Kidney (tissue), 14 donors: Measurements from ENCODE around the gene HOXA13. TPM values are rescaled to one million over a fixed set of nuclear protein-coding genes. Genes with fewer than 3 reads are reported as not detected.

Source experiments
- DNase-seq, 5 donors: peaks; one replicate each; pipeline ENCODE4 v3.0.0-alpha.2; 2013 to 2020
- FAIRE-seq: peaks from 2 replicates; lab custom pipeline; 2012; peaks lifted over from hg19 to GRCh38; lab: Jason Lieb, UNC
- H3K27ac ChIP-seq, 2 donors: one replicate each; pipeline ENCODE4 v1.7.0; 2013; ENCODE audit warnings: low read depth in 2 of 2, low read length in 2 of 2, inconsistent platforms in 1 of 2
- H3K27me3 ChIP-seq: one replicate; pipeline ENCODE4 v1.7.1; 2013; ENCODE audit warnings: low read length, inconsistent platforms; ENCODE audit not compliant: control insufficient read depth, insufficient read depth
- H3K36me3 ChIP-seq, 3 donors: one replicate each; pipeline versions ENCODE4 v1.7.0 to v1.7.1; 2013; ENCODE audit warnings: low read length in 3 of 3, control low read depth in 1 of 3, inconsistent platforms in 1 of 3; ENCODE audit not compliant: insufficient read depth in 3 of 3, control insufficient read depth in 2 of 3
- H3K4me1 ChIP-seq, 3 donors: one replicate each; pipeline versions ENCODE4 v1.7.0 to v1.7.1; 2013; ENCODE audit warnings: low read length in 3 of 3, inconsistent platforms in 1 of 3, low read depth in 1 of 3; ENCODE audit not compliant: control insufficient read depth in 2 of 3, insufficient read depth in 2 of 3
- H3K4me3 ChIP-seq, 3 donors: one replicate each; pipeline versions ENCODE4 v1.7.0 to v1.8.1; 2013; ENCODE audit warnings: low read length in 3 of 3, control low read depth in 1 of 3, inconsistent platforms in 1 of 3
- H3K9ac ChIP-seq, 3 donors: one replicate each; pipeline versions ENCODE4 v1.7.0 to v1.7.1; 2013; ENCODE audit warnings: low read length in 3 of 3, control low read depth in 1 of 3, inconsistent platforms in 1 of 3
- H3K9me3 ChIP-seq, 3 donors: one replicate each; pipeline versions ENCODE4 v1.7.0 to v1.7.1; 2013; ENCODE audit warnings: low read length in 3 of 3, control low read depth in 1 of 3, inconsistent platforms in 1 of 3; ENCODE audit not compliant: control insufficient read depth in 2 of 3, insufficient read depth in 1 of 3
- intact Hi-C: fragments of 100-400 bp; cut with DNase I; formaldehyde crosslinking; loops from one replicate; pipeline ENCODE4 v1.11.1; 2022
- polyA plus RNA-seq: library from polyadenylated mRNA; stranded (reverse); fragments of 350-450 nt; fragmentation: Illumina TruSeq; extraction: RNeasy Lipid Tissue Mini Kit (QIAGEN cat#74804); gene quantifications from one replicate; pipeline ENCODE4 v1.2.3, GENCODE V29; 2014; ENCODE audit warnings: low read depth, low replicate concordance; ENCODE audit not compliant: insufficient read depth
- total RNA-seq: library from RNA; stranded (reverse); fragmentation: NEBNext Ultra II Directional; extraction: Animal tissue kit (Norgen Biotek cat#: 25700); gene quantifications from one replicate; pipeline ENCODE4 v1.2.1, GENCODE V29; 2021
- TF ChIP-seq, protein P1 (sequence below): IDR thresholded peaks from 3 replicates; pipeline ENCODE4 v1.5.1; 2012; ENCODE audit warnings: mild to moderate bottlenecking, moderate library complexity, borderline replicate concordance; ENCODE audit not compliant: insufficient read depth; ENCODE audit errors: extremely low read depth
- donor health status: control.
- donor health status: control.
- donor health status: control.
- donor health status: control.
- donor health status: control.
- donor health status: DM: yes; HTN: yes; CAD: no.
- donor health status: Normal renal cell carcinoma (clear cell type).

The HOXA13 gene
- total and polyA plus RNA-seq, 2 donors from 2014 or later, result 0.17 to 0.44 TPM

DNA sequence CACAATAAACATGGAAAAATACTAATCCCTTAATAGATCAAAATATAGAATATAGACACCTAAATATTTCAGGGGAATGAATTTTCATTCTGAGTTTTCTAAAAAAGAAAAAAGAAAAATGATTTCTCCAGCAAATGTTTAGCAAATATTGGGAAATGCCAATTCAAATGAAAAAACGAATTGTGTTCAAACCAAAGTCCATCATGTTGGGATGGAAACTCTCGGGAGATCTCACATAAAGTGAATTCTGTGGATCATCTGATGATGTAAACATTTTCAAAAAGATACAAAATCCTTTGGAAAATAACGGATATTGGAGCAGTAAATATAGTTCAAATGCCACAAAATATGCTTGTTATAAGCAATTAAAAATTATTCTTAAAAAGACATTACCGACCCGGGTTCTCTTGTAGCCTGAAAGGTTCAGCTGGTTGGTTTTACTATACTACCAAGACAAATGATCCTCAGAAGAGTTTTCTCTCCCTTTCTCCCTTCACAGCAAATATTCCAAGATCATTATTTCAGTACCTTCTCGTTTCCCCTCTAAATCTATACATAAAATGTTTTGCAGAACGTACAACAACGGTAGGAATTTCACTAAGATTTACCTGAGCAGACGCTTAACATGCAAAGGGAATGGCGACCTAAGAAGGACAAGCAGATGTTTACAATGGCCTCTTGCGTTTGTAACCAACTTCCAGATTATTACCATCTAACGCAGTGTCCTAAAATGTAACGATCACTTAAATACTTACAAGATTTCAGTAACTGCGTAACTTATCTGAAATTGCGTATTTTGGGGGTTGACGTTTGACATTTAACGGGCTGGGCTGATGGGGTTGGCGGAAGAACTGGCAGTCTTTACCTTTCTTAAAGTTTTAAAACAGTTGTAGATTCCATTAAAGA is 2.5 kb downstream of the HOXA13 start:
- TF ChIP-seq, protein P1, sequence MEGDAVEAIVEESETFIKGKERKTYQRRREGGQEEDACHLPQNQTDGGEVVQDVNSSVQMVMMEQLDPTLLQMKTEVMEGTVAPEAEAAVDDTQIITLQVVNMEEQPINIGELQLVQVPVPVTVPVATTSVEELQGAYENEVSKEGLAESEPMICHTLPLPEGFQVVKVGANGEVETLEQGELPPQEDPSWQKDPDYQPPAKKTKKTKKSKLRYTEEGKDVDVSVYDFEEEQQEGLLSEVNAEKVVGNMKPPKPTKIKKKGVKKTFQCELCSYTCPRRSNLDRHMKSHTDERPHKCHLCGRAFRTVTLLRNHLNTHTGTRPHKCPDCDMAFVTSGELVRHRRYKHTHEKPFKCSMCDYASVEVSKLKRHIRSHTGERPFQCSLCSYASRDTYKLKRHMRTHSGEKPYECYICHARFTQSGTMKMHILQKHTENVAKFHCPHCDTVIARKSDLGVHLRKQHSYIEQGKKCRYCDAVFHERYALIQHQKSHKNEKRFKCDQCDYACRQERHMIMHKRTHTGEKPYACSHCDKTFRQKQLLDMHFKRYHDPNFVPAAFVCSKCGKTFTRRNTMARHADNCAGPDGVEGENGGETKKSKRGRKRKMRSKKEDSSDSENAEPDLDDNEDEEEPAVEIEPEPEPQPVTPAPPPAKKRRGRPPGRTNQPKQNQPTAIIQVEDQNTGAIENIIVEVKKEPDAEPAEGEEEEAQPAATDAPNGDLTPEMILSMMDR, result no peak
- H3K4me1 ChIP-seq, result peaks cover 0 to 5% (median 5%) of the 10 kb centered on the region in 3 donors
- intact Hi-C loops, result no loop called here
- no peaks in the 10 kb centered on the region for H3K9me3 ChIP-seq
- no peak overlapping the region for H3K9ac ChIP-seq
- no peaks in the 10 kb centered on the region for H3K36me3 ChIP-seq
- DNase-seq, result peak in 3 of 5 donors; percentile 20 to 64 (median 33)
- no peak overlapping the region for H3K27ac ChIP-seq
- no peak for FAIRE-seq
- H3K4me3 ChIP-seq, result no peak overlapping the region
- peaks cover 80% of the 10 kb centered on the region for H3K27me3 ChIP-seq

DNA sequence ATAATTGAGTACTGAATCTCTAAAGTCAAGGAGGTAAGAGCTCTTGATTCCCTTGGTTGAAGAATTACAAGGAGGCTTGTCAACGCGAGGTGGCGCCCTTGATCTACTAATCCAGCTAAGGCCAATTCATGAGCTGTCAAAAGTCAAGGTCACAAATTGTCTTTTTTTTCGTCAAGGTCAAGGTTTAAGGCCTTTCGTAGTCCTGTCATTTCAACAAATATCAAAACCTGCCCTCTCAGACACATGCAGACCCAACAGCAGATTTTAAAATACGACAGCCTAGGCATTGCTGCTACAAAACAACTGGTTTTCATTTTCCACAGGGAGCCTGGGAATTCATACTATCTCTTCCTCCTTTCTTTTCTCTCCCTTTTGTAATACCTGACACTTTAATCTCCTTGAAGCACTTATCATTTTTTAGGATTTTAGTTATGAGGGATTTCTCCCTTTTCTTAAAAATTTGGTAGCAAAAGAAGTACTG is 3.6 kb downstream of the HOXA13 start:
- Histone ChIP-seq H3K4me3 (no peak overlapping the region), H3K9me3 (no peaks in the 10 kb centered on the region), H3K4me1 (peaks cover 0 to 5% (median 2%) of the 10 kb centered on the region in 3 donors), H3K27me3 (peaks cover 78% of the 10 kb centered on the region), H3K9ac (no peak overlapping the region), H3K27ac (no peak overlapping the region), H3K36me3 (no peaks in the 10 kb centered on the region)
- intact Hi-C loops, result no loop called here
- TF ChIP-seq, protein P1, result peak; percentile 82
- DNase-seq, result peak; percentile 83 to 92 (median 89)
- no peak for FAIRE-seq

DNA sequence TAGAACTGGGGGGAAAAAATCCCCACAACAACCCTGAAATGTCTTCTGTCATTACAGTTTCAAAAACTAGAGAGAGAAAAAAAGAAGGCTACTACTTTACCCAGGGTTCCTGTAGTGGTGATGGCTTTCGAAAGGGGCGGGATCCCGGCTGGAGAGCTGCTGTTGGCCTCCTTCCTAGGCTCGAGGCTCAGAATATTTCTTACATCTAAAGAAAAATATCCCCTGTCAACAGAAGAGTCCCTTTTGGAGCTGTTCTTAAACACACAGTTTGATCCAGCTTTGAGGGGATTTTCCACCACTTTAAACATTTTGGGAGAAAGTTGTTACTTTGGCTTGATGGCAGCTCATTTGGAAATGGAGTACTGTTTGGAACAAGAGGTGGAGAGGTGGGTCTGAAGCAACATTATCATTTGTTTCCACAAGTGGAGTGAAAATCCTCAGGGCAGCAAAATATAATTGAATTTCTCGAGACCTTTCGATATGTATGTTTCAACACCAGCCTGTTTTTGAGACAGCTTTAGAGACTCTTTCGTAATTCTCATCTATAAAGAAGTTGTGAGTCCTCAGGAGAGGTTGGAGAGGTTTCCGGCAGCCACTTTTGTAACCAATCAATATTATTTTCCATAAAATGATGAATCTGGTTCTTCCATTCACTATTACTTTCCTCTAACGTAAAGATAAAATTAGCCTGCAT is 5.1 kb downstream of the HOXA13 start:
- Histone ChIP-seq H3K27ac (no peak overlapping the region), H3K4me1 (no peaks in the 10 kb centered on the region), H3K9me3 (no peaks in the 10 kb centered on the region), H3K4me3 (no peak overlapping the region), H3K27me3 (peaks cover 71% of the 10 kb centered on the region), H3K36me3 (no peaks in the 10 kb centered on the region), H3K9ac (no peak overlapping the region)
- intact Hi-C loops, result no loop called here
- DNase-seq (peak in 3 of 5 donors; percentile 15 to 24 (median 15)), FAIRE-seq (no peak)
- TF ChIP-seq, protein P1, result no peak
